Measurements from ENCODE around the gene MCM10. TPM values are rescaled to one million over a fixed set of nuclear protein-coding genes. Genes with fewer than 3 reads are reported as not detected.

The MCM10 gene
- total RNA-seq, 4 donors from 2014 or later, result 0.22 TPM; not detected in 3

- no peaks in the 10 kb centered on the region for H3K36me3 ChIP-seq
- H3K27me3 ChIP-seq, result no peaks in the 10 kb centered on the region
- DNase-seq (ENCODE audit: low spot score in 2 of 2), result no peak
- H3K4me3 ChIP-seq, result no peak overlapping the region
- H3K27ac ChIP-seq, result no peak overlapping the region
- H3K9me3 ChIP-seq, result no peaks in the 10 kb centered on the region
- no peaks in the 10 kb centered on the region for H3K4me1 ChIP-seq
- 86 to 92% methylated on average over 11 of the region's 11 CpGs for WGBS, 2 donors
- TF ChIP-seq CTCF (IDR thresholded peaks at IDR 0.05) (no peak), POLR2A (IDR thresholded peaks at IDR 0.05) (no peak), EP300 (IDR thresholded peaks at IDR 0.05) (no peak)
These were observed 63.0 kb downstream of the MCM10 start for GRCh38 chr10:13224210-13224995.

- TF ChIP-seq CTCF (IDR thresholded peaks at IDR 0.05) (no peak), POLR2A (IDR thresholded peaks at IDR 0.05) (no peak), EP300 (IDR thresholded peaks at IDR 0.05) (no peak)
- H3K27me3 ChIP-seq, result no peaks in the 10 kb centered on the region
- H3K27ac ChIP-seq, result no peak overlapping the region
- H3K4me1 ChIP-seq, result no peaks in the 10 kb centered on the region
- H3K9me3 ChIP-seq, result no peaks in the 10 kb centered on the region
- H3K4me3 ChIP-seq, result no peak overlapping the region
- DNase-seq (ENCODE audit: low spot score in 2 of 2), result no peak
- no peaks in the 10 kb centered on the region for H3K36me3 ChIP-seq
- 77 to 89% methylated on average over 8 of the region's 8 CpGs for WGBS, 2 donors
These were observed 64.2 kb downstream of the MCM10 start for GRCh38 chr10:13225601-13226000.

GRCh38 chr10:13227031-13227430, 65.7 kb downstream of the MCM10 start:
- WGBS, 2 donors, result 61 to 85% methylated on average over 5 of the region's 5 CpGs
- TF ChIP-seq POLR2A (IDR thresholded peaks at IDR 0.05) (no peak), CTCF (IDR thresholded peaks at IDR 0.05) (no peak), EP300 (IDR thresholded peaks at IDR 0.05) (no peak)
- Histone ChIP-seq H3K36me3 (no peaks in the 10 kb centered on the region), H3K4me1 (no peaks in the 10 kb centered on the region), H3K27me3 (no peaks in the 10 kb centered on the region), H3K4me3 (no peak overlapping the region), H3K27ac (no peak overlapping the region), H3K9me3 (no peaks in the 10 kb centered on the region)
- no peak for DNase-seq (ENCODE audit: low spot score in 2 of 2)

- DNase-seq (ENCODE audit: low spot score in 2 of 2), result no peak
- Histone ChIP-seq H3K27me3 (no peaks in the 10 kb centered on the region), H3K36me3 (no peaks in the 10 kb centered on the region), H3K4me3 (no peak overlapping the region), H3K9me3 (no peaks in the 10 kb centered on the region), H3K27ac (no peak overlapping the region), H3K4me1 (no peaks in the 10 kb centered on the region)
- TF ChIP-seq EP300 (IDR thresholded peaks at IDR 0.05), result no peak
- TF ChIP-seq POLR2A (IDR thresholded peaks at IDR 0.05), result no peak
- TF ChIP-seq CTCF (IDR thresholded peaks at IDR 0.05), result no peak
- WGBS, 2 donors, result 59 to 64% methylated on average over 9 of the region's 9 CpGs
These were observed 69.8 kb downstream of the MCM10 start for GRCh38 chr10:13231190-13231589.

GRCh38 chr10:13231808-13232207, 70.5 kb downstream of the MCM10 start:
- Histone ChIP-seq H3K36me3 (no peaks in the 10 kb centered on the region), H3K4me3 (no peak overlapping the region), H3K9me3 (no peaks in the 10 kb centered on the region), H3K27ac (no peak overlapping the region), H3K27me3 (no peaks in the 10 kb centered on the region), H3K4me1 (no peaks in the 10 kb centered on the region)
- no peak for TF ChIP-seq EP300 (IDR thresholded peaks at IDR 0.05)
- no peak for TF ChIP-seq CTCF (IDR thresholded peaks at IDR 0.05)
- TF ChIP-seq POLR2A (IDR thresholded peaks at IDR 0.05), result no peak
- no peak for DNase-seq (ENCODE audit: low spot score in 2 of 2)
- 70 to 76% methylated on average over 5 to 6 of the region's 6 CpGs for WGBS, 2 donors

All from tibial nerve (tissue), 4 donors.